GM23338 (cell line): Measurements from ENCODE around the gene TSFM. TPM values are rescaled to one million over a fixed set of nuclear protein-coding genes. Genes with fewer than 3 reads are reported as not detected.

Experiments used
- ATAC-seq: fragments of 200-7000 bp; cut with Tn5 transposase; 3 replicates; pipeline ENCODE4 v1.9.1; 2020
- DNase-seq: peaks from one replicate; pipeline ENCODE4 v3.0.0-alpha.2; 2015; ENCODE audit warnings: low spot score
- H2AFZ ChIP-seq: fragments of 200-600 bp; sonication (generic); 2 replicates; pipeline ENCODE4 v1.8.0; 2016; ENCODE audit warnings: antibody characterized with exemption, mild to moderate bottlenecking, moderate library complexity
- H3F3A ChIP-seq: fragments of 200-600 bp; sonication (generic); replicated peaks from 2 replicates; pipeline ENCODE4 v1.8.0; 2017; ENCODE audit warnings: antibody characterized with exemption, mixed run types, low read depth
- H3K27ac ChIP-seq: fragments of 200-600 bp; sonication (generic); 2 replicates; pipeline ENCODE4 v1.6.1; 2016; ENCODE audit warnings: low read depth
- H3K27me3 ChIP-seq: fragments of 200-600 bp; sonication (generic); 2 replicates; pipeline ENCODE4 v1.8.0; 2016; ENCODE audit warnings: mild to moderate bottlenecking, mixed run types, moderate library complexity; ENCODE audit not compliant: insufficient read depth
- H3K36me3 ChIP-seq: fragments of 200-600 bp; sonication (generic); 2 replicates; pipeline ENCODE4 v1.8.0; 2016; ENCODE audit warnings: mild to moderate bottlenecking; ENCODE audit not compliant: insufficient read depth
- H3K4me1 ChIP-seq: fragments of 200-600 bp; sonication (generic); 2 replicates; pipeline ENCODE4 v1.8.0; 2016; ENCODE audit warnings: mild to moderate bottlenecking, moderate library complexity; ENCODE audit not compliant: insufficient read depth
- H3K4me2 ChIP-seq: fragments of 200-600 bp; sonication (generic); 2 replicates; pipeline ENCODE4 v1.7.1; 2017; ENCODE audit warnings: mixed run types
- H3K4me3 ChIP-seq: fragments of 200-600 bp; sonication (generic); 2 replicates; pipeline ENCODE4 v1.6.1; 2016; ENCODE audit warnings: mixed run types
- H3K79me2 ChIP-seq: fragments of 200-600 bp; sonication (generic); replicated peaks from 2 replicates; pipeline ENCODE4 v1.8.0; 2017; ENCODE audit warnings: mild to moderate bottlenecking; ENCODE audit not compliant: insufficient read depth
- H3K9me2 ChIP-seq: fragments of 200-600 bp; sonication (generic); 2 replicates; pipeline ENCODE4 v1.8.0; 2017; ENCODE audit not compliant: insufficient read depth
- H4K20me1 ChIP-seq: fragments of 200-600 bp; sonication (generic); replicated peaks from 2 replicates; pipeline ENCODE4 v1.8.0; 2017; ENCODE audit warnings: mild to moderate bottlenecking; ENCODE audit not compliant: insufficient read depth
- H3K27ac Mint-ChIP-seq: 2 replicates; pipeline ENCODE4 v1.8.0; 2020; ENCODE audit warnings: inconsistent platforms, mild to moderate bottlenecking, moderate library complexity, mixed read lengths
- H3K27me3 Mint-ChIP-seq: 3 replicates; pipeline ENCODE4 v1.8.0; 2022; ENCODE audit warnings: low read depth, mild to moderate bottlenecking, moderate library complexity, mixed read lengths, inconsistent platforms; ENCODE audit not compliant: insufficient read depth, poor library complexity
- H3K36me3 Mint-ChIP-seq: 3 replicates; pipeline ENCODE4 v1.8.0; 2021; ENCODE audit warnings: low read depth, mild to moderate bottlenecking, inconsistent platforms, moderate library complexity, mixed read lengths
- H3K4me1 Mint-ChIP-seq: 3 replicates; pipeline ENCODE4 v1.8.0; 2020; ENCODE audit warnings: mild to moderate bottlenecking, inconsistent platforms, mixed read lengths
- H3K4me3 Mint-ChIP-seq: 3 replicates; pipeline ENCODE4 v1.8.0; 2021; ENCODE audit warnings: moderate library complexity, mild to moderate bottlenecking, inconsistent platforms, mixed read lengths
- H3K9me3 Mint-ChIP-seq: 3 replicates; pipeline ENCODE4 v1.8.0; 2020; ENCODE audit warnings: moderate library complexity, mild to moderate bottlenecking, inconsistent platforms, mixed read lengths
- CREB1 ChIP-seq: fragments of 250-450 bp; sonication (Bioruptor Pico); IDR thresholded peaks from 2 replicates; pipeline ENCODE4 v1.5.0; 2020; ENCODE audit warnings: low read depth, mild to moderate bottlenecking, moderate library complexity
- STAT1 ChIP-seq: IDR thresholded peaks from one replicate; pipeline ENCODE4 v1.6.1; 2016; ENCODE audit warnings: antibody characterized with exemption; ENCODE audit not compliant: unreplicated experiment
- polyA plus RNA-seq: library from polyadenylated mRNA; unstranded; fragments of >200 nt; fragmentation: Nextera tagmentation; extraction: Ambion mirVana; gene quantifications from 2 replicates; pipeline ENCODE4 v1.2.1, GENCODE V29; 2016
- total RNA-seq: library from RNA; depleted of rRNA; stranded (reverse); fragments of >200 nt; shearing (Covaris generic); gene quantifications from 2 replicates; pipeline ENCODE4 v1.2.3, GENCODE V29; 2014
- TF ChIP-seq, protein P1 (sequence below), 2 experiments: fragments of 200-600 bp in 1 of 2; sonication (generic) in 1 of 2; conservative IDR thresholded peaks; 2 replicates each; pipeline versions ENCODE4 v1.5.1 to v1.6.1; 2016 to 2017; ENCODE audit warnings: antibody characterized with exemption in 2 of 2, low read depth in 2 of 2, mild to moderate bottlenecking in 2 of 2, moderate library complexity in 1 of 2
- TF ChIP-seq, protein P2 (sequence below): IDR thresholded peaks from one replicate; pipeline ENCODE4 v1.6.1; 2018; ENCODE audit warnings: antibody characterized with exemption; ENCODE audit not compliant: unreplicated experiment
- TF ChIP-seq, protein P3 (sequence below): IDR thresholded peaks from 2 replicates; pipeline ENCODE4 v1.6.1; 2016; ENCODE audit warnings: antibody characterized with exemption

TSFM gene
- total and polyA plus RNA-seq, 2 experiments from 2014 or later = 29.5 to 43.1 TPM

DNA sequence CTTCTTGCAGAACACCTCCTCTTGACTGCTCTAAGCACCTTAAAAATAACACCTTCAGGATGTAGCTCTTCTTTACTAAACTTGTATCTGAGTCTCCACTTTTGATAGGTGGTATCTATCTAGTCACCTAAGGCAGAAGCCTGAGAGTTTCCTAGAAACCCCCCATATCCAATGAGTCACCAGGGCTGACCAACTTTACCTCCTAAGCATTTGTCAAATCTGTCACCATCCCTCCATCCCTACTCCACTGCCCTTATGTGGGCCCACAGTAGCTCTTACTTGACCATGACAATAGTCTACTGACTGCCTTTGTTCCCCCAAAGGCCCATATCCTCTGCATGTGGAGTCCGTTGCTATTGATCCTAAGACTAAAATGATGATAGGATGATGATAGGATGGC is 20.0 kb downstream of the TSFM start (continued):
- TF ChIP-seq, protein P1, sequence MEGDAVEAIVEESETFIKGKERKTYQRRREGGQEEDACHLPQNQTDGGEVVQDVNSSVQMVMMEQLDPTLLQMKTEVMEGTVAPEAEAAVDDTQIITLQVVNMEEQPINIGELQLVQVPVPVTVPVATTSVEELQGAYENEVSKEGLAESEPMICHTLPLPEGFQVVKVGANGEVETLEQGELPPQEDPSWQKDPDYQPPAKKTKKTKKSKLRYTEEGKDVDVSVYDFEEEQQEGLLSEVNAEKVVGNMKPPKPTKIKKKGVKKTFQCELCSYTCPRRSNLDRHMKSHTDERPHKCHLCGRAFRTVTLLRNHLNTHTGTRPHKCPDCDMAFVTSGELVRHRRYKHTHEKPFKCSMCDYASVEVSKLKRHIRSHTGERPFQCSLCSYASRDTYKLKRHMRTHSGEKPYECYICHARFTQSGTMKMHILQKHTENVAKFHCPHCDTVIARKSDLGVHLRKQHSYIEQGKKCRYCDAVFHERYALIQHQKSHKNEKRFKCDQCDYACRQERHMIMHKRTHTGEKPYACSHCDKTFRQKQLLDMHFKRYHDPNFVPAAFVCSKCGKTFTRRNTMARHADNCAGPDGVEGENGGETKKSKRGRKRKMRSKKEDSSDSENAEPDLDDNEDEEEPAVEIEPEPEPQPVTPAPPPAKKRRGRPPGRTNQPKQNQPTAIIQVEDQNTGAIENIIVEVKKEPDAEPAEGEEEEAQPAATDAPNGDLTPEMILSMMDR (conservative IDR thresholded peaks at IDR 0.05; ENCODE audit: low read depth in 2 of 2) = no peak
- TF ChIP-seq, protein P2, sequence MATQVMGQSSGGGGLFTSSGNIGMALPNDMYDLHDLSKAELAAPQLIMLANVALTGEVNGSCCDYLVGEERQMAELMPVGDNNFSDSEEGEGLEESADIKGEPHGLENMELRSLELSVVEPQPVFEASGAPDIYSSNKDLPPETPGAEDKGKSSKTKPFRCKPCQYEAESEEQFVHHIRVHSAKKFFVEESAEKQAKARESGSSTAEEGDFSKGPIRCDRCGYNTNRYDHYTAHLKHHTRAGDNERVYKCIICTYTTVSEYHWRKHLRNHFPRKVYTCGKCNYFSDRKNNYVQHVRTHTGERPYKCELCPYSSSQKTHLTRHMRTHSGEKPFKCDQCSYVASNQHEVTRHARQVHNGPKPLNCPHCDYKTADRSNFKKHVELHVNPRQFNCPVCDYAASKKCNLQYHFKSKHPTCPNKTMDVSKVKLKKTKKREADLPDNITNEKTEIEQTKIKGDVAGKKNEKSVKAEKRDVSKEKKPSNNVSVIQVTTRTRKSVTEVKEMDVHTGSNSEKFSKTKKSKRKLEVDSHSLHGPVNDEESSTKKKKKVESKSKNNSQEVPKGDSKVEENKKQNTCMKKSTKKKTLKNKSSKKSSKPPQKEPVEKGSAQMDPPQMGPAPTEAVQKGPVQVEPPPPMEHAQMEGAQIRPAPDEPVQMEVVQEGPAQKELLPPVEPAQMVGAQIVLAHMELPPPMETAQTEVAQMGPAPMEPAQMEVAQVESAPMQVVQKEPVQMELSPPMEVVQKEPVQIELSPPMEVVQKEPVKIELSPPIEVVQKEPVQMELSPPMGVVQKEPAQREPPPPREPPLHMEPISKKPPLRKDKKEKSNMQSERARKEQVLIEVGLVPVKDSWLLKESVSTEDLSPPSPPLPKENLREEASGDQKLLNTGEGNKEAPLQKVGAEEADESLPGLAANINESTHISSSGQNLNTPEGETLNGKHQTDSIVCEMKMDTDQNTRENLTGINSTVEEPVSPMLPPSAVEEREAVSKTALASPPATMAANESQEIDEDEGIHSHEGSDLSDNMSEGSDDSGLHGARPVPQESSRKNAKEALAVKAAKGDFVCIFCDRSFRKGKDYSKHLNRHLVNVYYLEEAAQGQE = no peak
- TF ChIP-seq STAT1 (no peak), CREB1 (no peak)

DNA sequence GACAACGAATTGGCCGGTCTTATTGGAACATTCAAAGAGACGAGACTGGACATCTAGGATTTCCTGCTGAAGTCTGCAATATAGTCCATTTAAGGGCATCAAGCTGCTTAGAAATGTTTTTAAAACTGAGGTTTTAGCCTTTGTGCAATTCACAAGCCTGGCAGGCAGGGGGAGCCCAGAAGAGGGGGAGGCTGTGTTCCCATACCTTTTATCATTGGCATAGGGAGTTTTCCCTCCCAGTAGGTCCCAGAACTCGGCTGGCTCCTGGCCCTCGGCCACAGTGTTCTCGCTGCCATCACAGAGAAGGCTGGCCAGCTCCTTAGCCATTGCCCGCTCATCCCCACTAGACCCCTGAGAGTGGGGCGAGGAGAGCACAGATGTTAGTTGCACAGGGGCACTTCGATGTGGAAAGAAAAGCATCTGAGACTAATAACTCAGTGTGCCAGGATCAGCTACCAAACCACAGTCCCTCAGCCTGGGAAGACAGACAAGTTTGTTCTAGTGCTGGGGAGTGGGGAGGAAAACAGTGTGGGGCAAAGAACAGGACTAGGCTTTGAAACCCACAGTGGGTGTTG is 20.8 kb downstream of the TSFM start:
- H3K27me3 ChIP-seq = no peaks in the 10 kb centered on the region
- Mint-ChIP-seq H3K4me3 (no peak overlapping the region), H3K27ac (no peak overlapping the region), H3K4me1 (no peaks in the 10 kb centered on the region), H3K36me3 (peaks cover 6% of the 10 kb centered on the region), H3K9me3 (no peaks in the 10 kb centered on the region), H3K27me3 (peaks cover 2% of the 10 kb centered on the region)
- no peak overlapping the region for H3K27ac ChIP-seq
- H3K79me2 ChIP-seq = no peaks in the 10 kb centered on the region
- H3K9me2 ChIP-seq = no peaks in the 10 kb centered on the region
- no peaks in the 10 kb centered on the region for H3F3A ChIP-seq
- H4K20me1 ChIP-seq = no peaks in the 10 kb centered on the region
- no peak overlapping the region for H2AFZ ChIP-seq
- H3K36me3 ChIP-seq = no peaks in the 10 kb centered on the region
- peaks cover 2% of the 10 kb centered on the region; the same call in 1 of the 2 replicates for H3K4me1 ChIP-seq
- DNase-seq = peak; percentile 85
- no peak overlapping the region for H3K4me3 ChIP-seq
- H3K4me2 ChIP-seq = no peak overlapping the region
- ATAC-seq = peak; percentile 98
- TF ChIP-seq, protein P1 (conservative IDR thresholded peaks at IDR 0.05; ENCODE audit: low read depth in 2 of 2) = peak; percentile 80 to 84
- TF ChIP-seq, protein P3, sequence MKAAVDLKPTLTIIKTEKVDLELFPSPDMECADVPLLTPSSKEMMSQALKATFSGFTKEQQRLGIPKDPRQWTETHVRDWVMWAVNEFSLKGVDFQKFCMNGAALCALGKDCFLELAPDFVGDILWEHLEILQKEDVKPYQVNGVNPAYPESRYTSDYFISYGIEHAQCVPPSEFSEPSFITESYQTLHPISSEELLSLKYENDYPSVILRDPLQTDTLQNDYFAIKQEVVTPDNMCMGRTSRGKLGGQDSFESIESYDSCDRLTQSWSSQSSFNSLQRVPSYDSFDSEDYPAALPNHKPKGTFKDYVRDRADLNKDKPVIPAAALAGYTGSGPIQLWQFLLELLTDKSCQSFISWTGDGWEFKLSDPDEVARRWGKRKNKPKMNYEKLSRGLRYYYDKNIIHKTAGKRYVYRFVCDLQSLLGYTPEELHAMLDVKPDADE = no peak
